Measurements from ENCODE around the gene ST6GAL2.

ST6GAL2 gene

GRCh38 chr2:106833256-106833655, 52.7 kb downstream of the ST6GAL2 start:
- no peak overlapping the region for H3K4me3 ChIP-seq (replicated peaks; ENCODE audit: low read depth, low read length)
- no peak for TF ChIP-seq CTCF (IDR thresholded peaks at IDR 0.05; ENCODE audit: insufficient read depth, low read length, poor library complexity, severe bottlenecking)
- no peak for DNase-seq (ENCODE audit: extremely low read depth, insufficient read length)
- H3K36me3 ChIP-seq (ENCODE audit: control insufficient read depth, insufficient read depth, low read length) = no peaks in the 10 kb centered on the region
- H3K27me3 ChIP-seq (replicated peaks; ENCODE audit: control insufficient read depth, insufficient read depth, low read length) = no peaks in the 10 kb centered on the region

- DNase-seq (ENCODE audit: extremely low read depth, insufficient read length) = no peak
- Histone ChIP-seq H3K27me3 (replicated peaks; ENCODE audit: control insufficient read depth, insufficient read depth, low read length) (no peaks in the 10 kb centered on the region), H3K36me3 (ENCODE audit: control insufficient read depth, insufficient read depth, low read length) (no peaks in the 10 kb centered on the region), H3K4me3 (replicated peaks; ENCODE audit: low read depth, low read length) (no peak overlapping the region)
- no peak for TF ChIP-seq CTCF (IDR thresholded peaks at IDR 0.05; ENCODE audit: insufficient read depth, low read length, poor library complexity, severe bottlenecking)
Measured at GRCh38 chr2:106831816-106832569, 54.0 kb downstream of the ST6GAL2 start.

- Histone ChIP-seq H3K27me3 (replicated peaks; ENCODE audit: control insufficient read depth, insufficient read depth, low read length) (no peaks in the 10 kb centered on the region), H3K36me3 (ENCODE audit: control insufficient read depth, insufficient read depth, low read length) (no peaks in the 10 kb centered on the region), H3K4me3 (replicated peaks; ENCODE audit: low read depth, low read length) (no peak overlapping the region)
- no peak for TF ChIP-seq CTCF (IDR thresholded peaks at IDR 0.05; ENCODE audit: insufficient read depth, low read length, poor library complexity, severe bottlenecking)
- DNase-seq (ENCODE audit: extremely low read depth, insufficient read length) = no peak
Measured at GRCh38 chr2:106831241-106831640, 54.7 kb downstream of the ST6GAL2 start.

- TF ChIP-seq CTCF (IDR thresholded peaks at IDR 0.05; ENCODE audit: insufficient read depth, low read length, poor library complexity, severe bottlenecking) = no peak
- Histone ChIP-seq H3K36me3 (ENCODE audit: control insufficient read depth, insufficient read depth, low read length) (no peaks in the 10 kb centered on the region), H3K27me3 (replicated peaks; ENCODE audit: control insufficient read depth, insufficient read depth, low read length) (no peaks in the 10 kb centered on the region), H3K4me3 (replicated peaks; ENCODE audit: low read depth, low read length) (no peak overlapping the region)
- DNase-seq (ENCODE audit: extremely low read depth, insufficient read length) = no peak
Measured at GRCh38 chr2:106830191-106830590, 55.8 kb downstream of the ST6GAL2 start.

DNA sequence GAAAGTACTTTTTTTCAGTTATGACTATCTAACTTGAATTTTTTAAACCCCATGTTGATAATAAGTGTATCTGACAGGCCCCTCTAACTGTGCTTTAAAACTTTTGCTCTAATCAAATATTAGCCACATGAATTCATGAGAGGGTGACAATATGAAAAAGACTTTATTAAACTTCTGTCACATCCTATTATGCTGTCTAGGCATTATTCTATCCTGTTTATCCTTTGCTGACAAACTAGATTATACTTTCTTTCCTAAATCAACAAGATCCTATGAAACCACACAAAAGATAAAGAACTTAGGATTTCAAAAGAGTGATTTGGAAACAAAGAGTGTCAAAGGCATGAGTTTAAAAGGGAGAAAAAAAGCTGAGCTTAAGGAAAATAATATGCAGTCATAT, 57.8 kb downstream of the ST6GAL2 start:
- no peak for DNase-seq (ENCODE audit: extremely low read depth, insufficient read length)
- no peaks in the 10 kb centered on the region for H3K36me3 ChIP-seq (ENCODE audit: control insufficient read depth, insufficient read depth, low read length)
- TF ChIP-seq CTCF (IDR thresholded peaks at IDR 0.05; ENCODE audit: insufficient read depth, low read length, poor library complexity, severe bottlenecking) = no peak
- H3K27me3 ChIP-seq (replicated peaks; ENCODE audit: control insufficient read depth, insufficient read depth, low read length) = no peaks in the 10 kb centered on the region
- H3K4me3 ChIP-seq (replicated peaks; ENCODE audit: low read depth, low read length) = no peak overlapping the region

- H3K27me3 ChIP-seq (replicated peaks; ENCODE audit: control insufficient read depth, insufficient read depth, low read length) = no peaks in the 10 kb centered on the region
- H3K36me3 ChIP-seq (ENCODE audit: control insufficient read depth, insufficient read depth, low read length) = no peaks in the 10 kb centered on the region
- DNase-seq (ENCODE audit: extremely low read depth, insufficient read length) = no peak
- TF ChIP-seq CTCF (IDR thresholded peaks at IDR 0.05; ENCODE audit: insufficient read depth, low read length, poor library complexity, severe bottlenecking) = no peak
- H3K4me3 ChIP-seq (replicated peaks; ENCODE audit: low read depth, low read length) = no peak overlapping the region
Measured at GRCh38 chr2:106827158-106827557, 58.8 kb downstream of the ST6GAL2 start.
